ENCODE measurements around the gene SSUH2. TPM values are rescaled to one million over a fixed set of nuclear protein-coding genes. Genes with fewer than 3 reads are reported as not detected.
A peak's percentile ranks its signal among the peaks of the same experiment; 100 is the strongest.

SSUH2 gene
- total and polyA plus RNA-seq, 9 of the 15 experiments (the other 6 are each of a cell fraction or from before 2014, with no cell fraction given): 0.04 to 0.17 (median 0.04) TPM; not detected in 6

DNA sequence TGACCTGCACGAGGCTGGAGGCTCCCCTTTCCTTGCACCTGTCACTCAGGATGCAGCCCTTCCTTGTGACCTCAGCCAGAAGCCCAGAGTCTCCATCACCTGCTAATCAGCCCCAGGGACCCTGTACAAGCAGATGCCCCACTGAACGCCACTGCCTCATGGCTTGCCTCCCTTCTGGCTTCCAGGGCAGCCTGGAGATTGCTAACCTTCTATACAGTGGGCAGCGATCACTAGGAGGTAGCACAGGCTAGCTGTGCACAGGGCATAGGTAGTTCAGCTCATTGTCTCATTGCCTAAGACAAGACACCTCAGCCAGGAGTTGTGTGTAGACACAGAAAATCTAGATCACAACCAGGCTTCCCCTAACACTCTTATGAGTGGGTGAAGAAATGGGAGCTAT lies 49.3 kb downstream of the SSUH2 start (continued):
- TF ChIP-seq ZNF232 (CRISPR knock-in tag; IDR thresholded peaks at IDR 0.05) (no peak), GATAD2A (IDR thresholded peaks at IDR 0.05) (no peak), ELF4 (CRISPR knock-in tag; IDR thresholded peaks at IDR 0.05) (no peak), WHSC1 (IDR thresholded peaks at IDR 0.05; ENCODE audit: low read length) (no peak)

DNA sequence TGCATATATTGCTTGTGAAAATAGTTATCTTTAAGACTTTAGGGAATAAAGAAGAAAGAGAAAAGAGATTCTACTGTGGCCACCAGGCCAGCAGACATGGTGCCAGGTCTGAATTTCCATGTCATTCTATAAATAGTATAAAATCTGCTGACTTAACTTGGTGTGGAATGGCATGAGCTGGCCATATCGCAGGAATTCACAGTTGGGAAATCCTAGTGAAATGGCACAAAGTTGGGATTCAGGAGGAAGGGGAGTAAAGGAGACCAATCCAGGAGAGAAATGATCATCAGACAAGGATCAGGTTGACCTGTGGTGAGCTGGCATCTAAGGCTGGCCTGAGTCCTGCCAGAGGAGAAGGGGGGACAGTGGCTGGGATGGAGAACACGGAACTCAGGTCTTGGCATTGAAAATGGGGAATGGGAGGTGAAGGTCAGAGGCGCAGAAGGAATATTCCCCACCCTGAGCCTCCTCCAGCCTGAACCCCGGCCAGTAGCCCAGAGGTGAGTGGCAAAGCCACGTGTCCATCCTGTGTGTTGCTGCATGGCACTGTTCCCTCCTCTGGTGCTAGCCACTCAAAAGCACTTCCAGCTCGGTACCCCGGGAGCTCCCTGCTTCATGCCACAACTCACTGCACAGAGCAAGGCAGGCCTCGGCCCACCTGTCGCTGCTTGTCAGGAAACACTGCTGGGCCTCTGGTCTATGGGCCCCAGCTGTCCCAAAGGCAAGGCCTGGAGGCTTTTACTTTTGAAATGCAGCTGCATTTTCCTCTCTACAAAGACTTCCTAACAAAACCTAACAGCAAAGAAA lies 51.4 kb downstream of the SSUH2 start:
- BruUV-seq (replicated peaks): no TSS peak
- TF ChIP-seq, protein P1, sequence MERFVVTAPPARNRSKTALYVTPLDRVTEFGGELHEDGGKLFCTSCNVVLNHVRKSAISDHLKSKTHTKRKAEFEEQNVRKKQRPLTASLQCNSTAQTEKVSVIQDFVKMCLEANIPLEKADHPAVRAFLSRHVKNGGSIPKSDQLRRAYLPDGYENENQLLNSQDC (CRISPR knock-in tag; IDR thresholded peaks at IDR 0.05): no peak
- no peak for TF ChIP-seq MIER1 (IDR thresholded peaks at IDR 0.05; ENCODE audit: low read depth)
- TF ChIP-seq NCOA1 (IDR thresholded peaks at IDR 0.05; ENCODE audit: low read depth): no peak
- no peak for TF ChIP-seq GTF2B (IDR thresholded peaks at IDR 0.05; ENCODE audit: extremely low read depth, insufficient read length)
- no peak for TF ChIP-seq NFE2 (IDR thresholded peaks at IDR 0.05; ENCODE audit: low read depth)
- TF ChIP-seq SMC3 (conservative IDR thresholded peaks at IDR 0.05; ENCODE audit: insufficient read depth, low read depth, low read length): no peak
- Histone ChIP-seq H2AFZ (ENCODE audit: low read depth, low read length) (no peak overlapping the region), H3K36me3 (ENCODE audit: control insufficient read depth, insufficient read depth, low read length) (no peaks in the 10 kb centered on the region), H3K4me3 (no peak overlapping the region), H3K9me3 (replicated peaks; ENCODE audit: control insufficient read depth, insufficient read depth, low read depth, low read length) (no peaks in the 10 kb centered on the region), H3K4me1 (replicated peaks in 1 of 2; ENCODE audit: control insufficient read depth in 2 of 2, insufficient read depth in 2 of 2, low read length in 2 of 2) (no peaks in the 10 kb centered on the region), H3K27ac (ENCODE audit: extremely low read depth, low read depth, low read length) (no peak overlapping the region), H3K79me2 (ENCODE audit: control insufficient read depth, insufficient read depth, low read length) (no peaks in the 10 kb centered on the region), H3K27me3 (ENCODE audit: control insufficient read depth in 2 of 2, insufficient read depth in 2 of 2, low read length in 2 of 2) (peaks cover 0 to 23% of the 10 kb centered on the region in 2 experiments; a peak in 3 of 5 replicates), H4K20me1 (replicated peaks; ENCODE audit: control insufficient read depth, insufficient read depth, low read length) (no peaks in the 10 kb centered on the region), H3K4me2 (ENCODE audit: insufficient read depth, low read length) (no peak overlapping the region), H3K9ac (ENCODE audit: insufficient read depth in 1 of 2, low read depth in 2 of 2, low read length in 2 of 2) (0 out of 4 replicates have a peak overlapping the region, but pooled peaks of 1 of the 2 experiments have one; percentile 36), H3K9me1 (ENCODE audit: control insufficient read depth, insufficient read depth, low read length) (no peaks in the 10 kb centered on the region)
- no peak for FAIRE-seq
- ChIA-PET POLR2A (no interaction called here), CTCF (ENCODE audit: low intra/inter-chr PET ratio) (no interaction called here)
- no peak for ATAC-seq
- intact Hi-C loops (cut with micrococcal nuclease) (no loop called here), in situ Hi-C loops (cut with MboI) (no loop called here)
- WGBS (ENCODE audit: insufficient coverage, low coverage, missing lambda C conversion rate): 2% methylated on average over 9 of the region's 9 CpGs
- DNase-seq (ENCODE audit: extremely low read depth in 1 of 4, low spot score in 3 of 4): no peak

Data from K562 (cell line).